Endodermal cell (in vitro differentiated cells): ENCODE data around the gene VIPR2. TPM values are rescaled to one million over a fixed set of nuclear protein-coding genes. Genes with fewer than 3 reads are reported as not detected.

Source experiments
- DNase-seq: peaks from one replicate; pipeline ENCODE4 v3.0.0-alpha.2; 2017
- H3K27ac ChIP-seq: 2 replicates; pipeline ENCODE4 v1.5.1; 2013; ENCODE audit warnings: mild to moderate bottlenecking, low read depth, low read length, moderate library complexity
- H3K27me3 ChIP-seq: 2 replicates; pipeline ENCODE4 v1.6.1; 2013; ENCODE audit warnings: mild to moderate bottlenecking, low read length, moderate library complexity; ENCODE audit not compliant: insufficient read depth, control insufficient read depth, poor library complexity, severe bottlenecking
- H3K36me3 ChIP-seq: 2 replicates; pipeline ENCODE4 v1.7.0; 2013; ENCODE audit warnings: mild to moderate bottlenecking, low read length, moderate library complexity; ENCODE audit not compliant: control insufficient read depth, insufficient read depth
- H3K4me1 ChIP-seq: one replicate; pipeline ENCODE4 v1.7.0; 2013; ENCODE audit warnings: low read length; ENCODE audit not compliant: control insufficient read depth, insufficient read depth
- H3K4me3 ChIP-seq: 2 replicates; pipeline ENCODE4 v1.5.1; 2013; ENCODE audit warnings: mild to moderate bottlenecking, low read length, moderate library complexity
- H3K9ac ChIP-seq: 2 replicates; pipeline ENCODE4 v1.6.1; 2013; ENCODE audit warnings: mild to moderate bottlenecking, low read length, moderate library complexity; ENCODE audit not compliant: poor library complexity, severe bottlenecking; ENCODE audit errors: extremely low read depth
- H3K9me3 ChIP-seq: 2 replicates; pipeline ENCODE4 v1.6.1; 2013; ENCODE audit warnings: mild to moderate bottlenecking, low read length, moderate library complexity; ENCODE audit not compliant: control insufficient read depth
- H3K27ac Mint-ChIP-seq: 2 replicates; pipeline ENCODE4 v1.8.0; 2020; ENCODE audit warnings: mixed read lengths
- H3K27me3 Mint-ChIP-seq: 2 replicates; pipeline ENCODE4 v1.8.0; 2021; ENCODE audit warnings: mild to moderate bottlenecking, mixed read lengths; ENCODE audit not compliant: insufficient read depth
- H3K36me3 Mint-ChIP-seq: 2 replicates; pipeline ENCODE4 v1.8.0; 2020; ENCODE audit warnings: low read depth, mixed read lengths
- H3K4me1 Mint-ChIP-seq: 2 replicates; pipeline ENCODE4 v1.8.0; 2020; ENCODE audit warnings: mixed read lengths
- H3K4me3 Mint-ChIP-seq: 2 replicates; pipeline ENCODE4 v1.8.0; 2020; ENCODE audit warnings: mild to moderate bottlenecking, moderate library complexity, mixed read lengths
- H3K9me3 Mint-ChIP-seq: 2 replicates; pipeline ENCODE4 v1.8.0; 2020; ENCODE audit warnings: mild to moderate bottlenecking, mixed read lengths
- WGBS, 2 experiments: methylation state at CpG; one replicate each; pipeline versions ENCODE4 v1.1.5 to v1.1.7; 2013; ENCODE audit warnings: missing lambda C conversion rate in 2 of 2, mixed read lengths in 1 of 2; ENCODE audit not compliant: insufficient coverage in 1 of 2, insufficient read length in 1 of 2; 5-methylcytosine and 5-hydroxymethylcytosine counted together
- total RNA-seq, 2 donors: library from RNA; stranded (reverse); fragmentation: NEBNext Ultra II Directional in 1 of 2; extraction: Animal tissue kit (Norgen Biotek cat#: 25700) in 1 of 2; gene quantifications; 2 replicates in 1 of 2; 3 replicates in 1 of 2; pipeline ENCODE4 v1.2.1, GENCODE V29; 2021
- TF ChIP-seq, protein P1 (sequence below): fragments of 200-600 bp; sonication (generic); conservative IDR thresholded peaks from 2 replicates; pipeline ENCODE4 v1.5.0; 2021; ENCODE audit warnings: antibody characterized with exemption, mild to moderate bottlenecking

Gene VIPR2
- total RNA-seq, 2 donors from 2014 or later, result 0.64 to 1.8 TPM

- Mint-ChIP-seq H3K27me3 (no peaks in the 10 kb centered on the region), H3K4me3 (no peak overlapping the region), H3K4me1 (peaks cover 11% of the 10 kb centered on the region), H3K9me3 (no peaks in the 10 kb centered on the region), H3K27ac (no peak overlapping the region), H3K36me3 (no peaks in the 10 kb centered on the region)
- H3K27me3 ChIP-seq, result no peaks in the 10 kb centered on the region
- 88 to 91% methylated on average over 6 to 15 of the region's 15 CpGs for WGBS, 2 experiments
- no peak overlapping the region for H3K27ac ChIP-seq
- H3K9me3 ChIP-seq, result peaks cover 9% of the 10 kb centered on the region
- no peak for DNase-seq
- no peaks in the 10 kb centered on the region for H3K4me1 ChIP-seq
- H3K4me3 ChIP-seq, result no peak overlapping the region
- TF ChIP-seq, protein P1, sequence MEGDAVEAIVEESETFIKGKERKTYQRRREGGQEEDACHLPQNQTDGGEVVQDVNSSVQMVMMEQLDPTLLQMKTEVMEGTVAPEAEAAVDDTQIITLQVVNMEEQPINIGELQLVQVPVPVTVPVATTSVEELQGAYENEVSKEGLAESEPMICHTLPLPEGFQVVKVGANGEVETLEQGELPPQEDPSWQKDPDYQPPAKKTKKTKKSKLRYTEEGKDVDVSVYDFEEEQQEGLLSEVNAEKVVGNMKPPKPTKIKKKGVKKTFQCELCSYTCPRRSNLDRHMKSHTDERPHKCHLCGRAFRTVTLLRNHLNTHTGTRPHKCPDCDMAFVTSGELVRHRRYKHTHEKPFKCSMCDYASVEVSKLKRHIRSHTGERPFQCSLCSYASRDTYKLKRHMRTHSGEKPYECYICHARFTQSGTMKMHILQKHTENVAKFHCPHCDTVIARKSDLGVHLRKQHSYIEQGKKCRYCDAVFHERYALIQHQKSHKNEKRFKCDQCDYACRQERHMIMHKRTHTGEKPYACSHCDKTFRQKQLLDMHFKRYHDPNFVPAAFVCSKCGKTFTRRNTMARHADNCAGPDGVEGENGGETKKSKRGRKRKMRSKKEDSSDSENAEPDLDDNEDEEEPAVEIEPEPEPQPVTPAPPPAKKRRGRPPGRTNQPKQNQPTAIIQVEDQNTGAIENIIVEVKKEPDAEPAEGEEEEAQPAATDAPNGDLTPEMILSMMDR, result no peak
- H3K9ac ChIP-seq, result no peak overlapping the region
- H3K36me3 ChIP-seq, result no peaks in the 10 kb centered on the region
These were observed 134.3 kb downstream of the VIPR2 start for GRCh38 chr7:159010411-159010810.

DNA sequence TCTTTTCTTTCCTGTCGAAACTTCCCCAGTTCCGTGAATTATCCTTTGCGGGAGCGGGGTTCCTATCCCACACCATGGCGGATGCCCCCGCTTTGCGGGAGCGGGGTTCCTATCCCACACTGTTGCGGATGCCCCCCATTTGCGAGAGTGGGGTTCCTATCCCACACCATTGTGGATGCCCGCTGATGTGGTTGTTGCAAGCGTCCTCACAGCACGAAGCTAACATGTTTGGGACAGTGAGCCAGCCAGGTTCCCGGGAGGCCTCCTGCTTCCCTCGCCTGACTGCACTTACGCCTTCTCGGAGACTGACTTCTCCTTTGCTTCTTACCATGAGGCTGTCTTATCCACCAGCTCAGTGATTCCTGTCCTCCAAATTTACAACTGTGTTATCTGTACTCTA lies 134.7 kb downstream of the VIPR2 start:
- Histone ChIP-seq H3K4me3 (no peak overlapping the region), H3K9ac (no peak overlapping the region), H3K27ac (no peak overlapping the region), H3K9me3 (peaks cover 9% of the 10 kb centered on the region), H3K36me3 (no peaks in the 10 kb centered on the region), H3K4me1 (no peaks in the 10 kb centered on the region), H3K27me3 (no peaks in the 10 kb centered on the region)
- no peaks in the 10 kb centered on the region for H3K36me3 Mint-ChIP-seq
- no peak overlapping the region for H3K4me3 Mint-ChIP-seq
- no peak overlapping the region for H3K27ac Mint-ChIP-seq
- peaks cover 9% of the 10 kb centered on the region for H3K4me1 Mint-ChIP-seq
- 90 to 91% methylated on average over 17 of the region's 17 CpGs for WGBS, 2 experiments
- H3K9me3 Mint-ChIP-seq, result no peaks in the 10 kb centered on the region
- H3K27me3 Mint-ChIP-seq, result no peaks in the 10 kb centered on the region
- TF ChIP-seq, protein P1, result no peak
- DNase-seq, result no peak

DNA sequence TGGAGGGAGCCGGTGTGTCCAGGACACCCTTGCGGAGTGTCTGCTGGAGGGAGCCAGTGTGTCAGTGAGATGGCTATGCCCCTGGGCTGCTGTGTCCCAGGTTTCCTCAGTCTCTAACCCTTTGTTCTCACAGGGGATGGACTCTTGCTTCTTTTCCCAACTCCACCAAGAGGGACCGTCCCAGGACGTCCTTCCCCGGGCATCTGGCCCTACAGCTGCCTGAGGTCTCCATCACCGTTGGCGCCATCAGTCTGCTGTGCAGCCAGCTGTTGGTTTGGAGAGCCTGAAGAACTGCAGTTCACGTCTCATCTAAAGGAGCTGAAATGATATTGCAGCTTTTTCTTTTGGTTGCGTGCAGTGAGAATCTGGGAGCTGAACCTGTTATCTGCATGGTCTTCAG lies 136.2 kb downstream of the VIPR2 start:
- H3K4me3 ChIP-seq, result no peak overlapping the region
- H3K9me3 ChIP-seq, result peaks cover 22% of the 10 kb centered on the region
- no peaks in the 10 kb centered on the region for H3K4me1 ChIP-seq
- H3K36me3 Mint-ChIP-seq, result no peaks in the 10 kb centered on the region
- H3K9me3 Mint-ChIP-seq, result no peaks in the 10 kb centered on the region
- H3K9ac ChIP-seq, result no peak overlapping the region
- H3K36me3 ChIP-seq, result no peaks in the 10 kb centered on the region
- H3K4me3 Mint-ChIP-seq, result no peak overlapping the region
- TF ChIP-seq, protein P1, result no peak
- DNase-seq, result no peak
- no peaks in the 10 kb centered on the region for H3K27me3 ChIP-seq
- H3K27ac Mint-ChIP-seq, result no peak overlapping the region
- no peaks in the 10 kb centered on the region for H3K27me3 Mint-ChIP-seq
- 89 to 93% methylated on average over 9 of the region's 9 CpGs for WGBS, 2 experiments
- H3K27ac ChIP-seq, result no peak overlapping the region
- H3K4me1 Mint-ChIP-seq, result peaks cover 9% of the 10 kb centered on the region
